HG03159 (cell line): Measurements from ENCODE around the gene AAK1.

ENCODE experiments used
- ATAC-seq: cut with Tn5 transposase; IDR thresholded peaks from one replicate; pipeline ENCODE4 v1.9.1; 2021; ENCODE audit warnings: mild to moderate bottlenecking, moderate library complexity; ENCODE audit not compliant: unreplicated experiment

Gene AAK1

DNA sequence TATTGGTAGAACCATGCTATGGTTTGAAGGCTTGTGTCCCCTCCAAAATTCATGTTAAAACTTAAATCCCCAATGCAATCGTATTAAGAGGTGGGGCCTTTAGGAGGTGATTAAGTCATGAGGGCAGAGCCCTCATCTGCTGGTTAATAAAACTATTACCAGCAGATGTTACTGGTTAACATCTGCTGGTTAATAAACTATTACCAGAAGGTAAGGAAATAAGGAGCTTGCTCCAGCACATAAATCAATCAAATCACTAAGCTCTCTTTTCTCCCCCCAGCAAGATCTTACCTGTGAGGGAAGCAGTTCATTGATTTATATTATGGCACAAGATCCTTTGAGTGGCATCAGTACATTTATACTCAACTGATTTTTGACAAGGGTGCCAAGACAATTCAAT is 96.9 kb downstream of the AAK1 start:
- no peak for ATAC-seq

DNA sequence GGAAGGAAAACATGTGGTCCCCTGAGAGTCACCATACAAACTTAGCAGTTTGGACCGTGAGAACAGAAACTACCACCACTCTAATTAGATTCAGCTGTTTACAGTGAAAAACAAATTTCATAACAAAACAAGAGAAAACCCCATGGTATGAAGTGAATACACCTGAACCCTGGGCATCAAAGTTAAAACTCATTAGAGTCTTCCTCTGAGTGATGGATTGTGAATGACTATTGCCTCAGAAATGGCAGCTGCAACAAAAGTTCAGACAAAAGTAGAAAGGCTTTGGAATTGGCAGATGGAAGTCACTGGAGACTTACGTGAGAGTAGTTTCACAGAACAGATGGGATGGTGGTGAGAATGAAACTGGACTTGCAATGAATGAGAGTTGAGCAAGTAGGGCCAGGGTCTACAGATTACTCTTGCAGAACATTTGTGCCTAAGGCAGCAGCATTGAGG is 98.0 kb downstream of the AAK1 start:
- ATAC-seq, result no peak

DNA sequence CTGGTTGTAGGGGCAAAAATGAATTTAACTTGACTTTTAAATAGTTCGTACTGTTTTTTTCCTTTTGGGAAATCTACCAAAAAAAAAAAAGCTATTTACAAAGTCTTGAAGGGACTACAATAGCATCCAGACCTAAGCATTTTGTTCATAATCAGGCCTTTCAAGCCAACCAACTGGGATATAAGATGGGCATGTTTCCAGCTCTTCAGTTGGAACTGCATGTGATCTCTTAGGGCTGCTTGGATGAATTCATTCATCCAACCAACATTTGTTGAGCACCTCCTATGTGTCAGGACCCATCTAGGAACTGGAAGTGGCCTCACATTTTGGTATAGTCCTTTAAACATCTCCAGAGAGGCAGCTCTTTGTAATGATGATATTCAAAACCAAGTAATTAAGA is 98.6 kb downstream of the AAK1 start:
- no peak for ATAC-seq

DNA sequence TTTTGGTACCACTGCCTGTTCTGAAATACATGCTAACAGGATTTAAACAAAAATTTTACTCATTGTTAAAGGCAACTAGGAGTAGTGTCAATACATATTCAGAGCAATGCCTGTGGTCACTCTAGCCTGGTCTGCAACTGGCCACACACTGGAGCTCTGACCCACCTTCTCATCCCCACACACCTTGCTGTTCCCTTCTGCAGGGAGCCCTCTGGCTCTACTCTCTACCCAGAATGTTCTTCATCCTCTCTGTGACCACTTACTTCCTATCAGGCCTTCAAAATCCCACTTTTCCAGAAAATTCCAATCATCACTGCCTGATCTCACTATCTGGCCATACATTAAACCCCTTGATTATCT is 104.0 kb downstream of the AAK1 start:
- no peak for ATAC-seq

DNA sequence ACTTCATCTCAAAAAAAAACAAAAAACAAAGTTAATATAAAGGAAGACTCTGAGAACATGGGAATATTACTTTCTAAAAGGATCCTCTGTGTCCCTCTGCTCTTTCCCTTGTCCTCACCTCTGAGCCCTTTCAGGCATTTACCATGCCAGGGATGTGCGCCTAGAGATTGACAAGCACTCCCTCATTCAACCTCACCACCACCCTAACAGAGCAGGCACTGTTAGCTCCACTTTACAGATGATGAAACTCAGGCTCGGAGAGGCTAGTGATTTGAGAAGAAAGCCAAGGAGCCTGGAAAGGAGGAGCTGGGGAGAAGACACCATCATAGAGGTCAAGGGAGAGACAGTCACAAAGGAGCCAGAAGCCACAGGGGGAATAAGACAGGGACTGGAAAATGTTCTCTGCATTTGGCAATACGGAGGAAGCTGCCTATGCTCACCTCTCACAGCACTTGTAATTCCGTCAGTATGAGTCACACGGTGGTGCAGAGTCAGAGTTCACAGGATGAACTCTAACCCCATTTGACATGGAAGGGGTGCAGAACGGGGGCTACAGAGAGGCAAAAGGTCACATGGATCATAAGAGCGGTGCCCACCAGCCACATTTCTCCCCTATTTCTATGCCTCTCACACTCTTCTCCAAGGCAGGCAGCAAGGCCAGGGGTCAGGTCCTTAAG is 104.5 kb downstream of the AAK1 start:
- no peak for ATAC-seq

DNA sequence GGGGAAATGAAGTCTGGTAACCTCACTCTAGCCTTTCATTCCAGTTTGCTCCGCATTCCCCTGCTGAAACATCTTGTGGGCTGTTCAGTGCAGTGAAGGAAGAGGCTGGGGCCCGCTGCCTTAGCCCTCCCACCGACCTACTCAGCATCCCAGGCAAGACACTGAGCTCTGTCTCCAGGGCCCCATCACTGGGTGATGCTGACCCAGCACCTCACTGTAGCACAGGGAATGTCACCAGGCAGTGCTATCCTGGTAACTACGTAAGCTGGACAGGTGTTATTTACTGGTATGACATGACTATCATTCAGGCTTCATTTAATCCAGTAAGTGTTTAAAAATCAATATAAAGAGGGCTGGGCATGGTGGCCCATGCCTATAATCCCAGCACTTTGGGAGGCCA is 105.3 kb downstream of the AAK1 start:
- no peak for ATAC-seq

DNA sequence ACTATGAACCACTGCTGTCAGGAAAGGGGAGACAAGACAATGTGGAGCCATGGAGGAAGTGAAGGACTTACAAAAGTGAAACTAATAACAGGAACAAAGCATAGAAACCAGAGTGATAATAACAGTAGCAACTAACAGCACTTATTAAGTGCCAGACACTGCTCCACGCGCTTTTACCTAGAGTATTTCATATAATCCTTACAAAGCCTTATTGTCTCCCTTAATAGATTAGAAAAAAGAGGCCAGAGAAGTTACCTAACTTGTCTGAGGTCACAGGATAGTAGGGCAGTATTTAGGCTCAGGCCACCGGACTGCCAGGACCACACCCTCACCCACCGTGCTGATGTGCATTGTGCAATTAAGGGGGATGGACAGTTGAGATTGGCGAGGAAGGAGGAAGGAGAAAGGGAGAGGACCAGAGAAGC is 107.7 kb downstream of the AAK1 start:
- ATAC-seq, result peak; percentile 70

DNA sequence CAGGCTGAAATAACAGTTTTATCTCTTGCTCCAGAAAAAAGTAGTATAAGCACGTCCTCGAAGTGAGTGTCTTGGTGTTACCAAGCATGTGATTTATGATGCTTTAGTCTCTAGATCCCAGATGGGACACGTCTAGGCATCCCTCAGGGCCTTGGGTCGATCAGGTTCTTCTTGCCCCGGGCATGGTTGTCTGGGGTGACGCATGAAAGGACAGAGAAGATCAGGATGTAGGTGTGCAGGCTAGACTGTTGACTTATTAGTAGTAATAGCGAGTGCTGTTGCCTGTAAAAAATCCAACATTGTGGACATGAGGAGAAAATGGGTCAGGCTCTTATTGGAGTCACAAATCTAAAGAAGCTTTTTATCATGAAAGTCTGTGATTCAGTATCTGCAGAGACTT is 112.4 kb downstream of the AAK1 start:
- ATAC-seq, result no peak

DNA sequence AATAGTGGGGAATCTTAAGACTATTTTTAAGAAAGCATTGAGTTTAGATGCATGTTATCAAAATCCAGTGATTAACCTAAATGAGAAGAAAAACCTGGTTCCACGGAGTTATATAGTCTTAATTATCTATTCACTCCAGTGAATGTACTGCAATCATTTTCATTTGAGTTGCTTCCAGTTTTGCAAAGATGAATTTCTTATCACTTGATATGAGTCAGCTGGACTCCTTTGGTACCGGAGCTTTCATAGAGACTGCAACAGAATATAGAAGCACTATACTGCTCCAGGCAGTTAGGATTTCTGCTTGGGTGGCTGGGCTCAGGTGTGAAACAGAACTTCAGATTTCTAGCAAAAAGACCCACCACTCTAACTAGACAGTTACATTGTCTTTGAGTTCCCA is 114.1 kb downstream of the AAK1 start:
- ATAC-seq, result no peak

DNA sequence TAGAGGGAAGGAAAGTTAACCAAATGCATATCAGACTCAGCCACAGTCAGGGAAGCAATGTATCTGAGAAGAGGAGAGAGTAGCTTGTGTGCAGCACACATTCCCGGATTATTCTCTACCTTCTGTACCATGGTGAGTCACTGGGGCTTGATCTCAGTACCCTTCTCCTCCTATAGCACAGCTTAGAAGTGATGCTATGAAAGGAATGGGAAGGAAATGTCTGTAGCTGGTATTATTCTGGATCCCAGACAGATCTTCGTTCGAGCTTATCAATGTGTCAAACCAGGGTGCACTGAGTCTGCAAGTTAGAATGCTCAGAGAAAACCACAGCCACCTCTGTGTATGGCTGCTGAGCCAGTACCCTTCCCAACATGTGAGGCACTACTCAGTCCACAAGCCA is 118.3 kb downstream of the AAK1 start:
- no peak for ATAC-seq

DNA sequence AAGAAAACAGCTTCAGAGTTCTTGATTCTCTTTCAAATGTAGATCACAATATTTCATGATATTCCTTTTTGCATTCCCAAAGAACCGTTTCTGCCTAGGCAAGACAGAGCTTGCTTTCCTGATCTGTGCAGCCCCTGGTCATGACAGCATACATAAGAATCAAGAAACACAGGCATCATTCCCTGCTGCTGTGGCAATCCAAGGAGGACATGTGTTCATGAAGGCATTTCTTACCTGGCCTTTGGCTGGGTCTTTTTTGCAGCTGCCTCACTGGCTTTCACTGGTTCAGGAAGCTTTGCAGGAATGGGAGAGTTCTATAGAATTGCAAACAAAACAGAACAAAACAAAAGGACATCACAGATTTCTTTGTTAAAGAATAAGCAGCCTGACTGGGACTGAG is 118.7 kb downstream of the AAK1 start:
- ATAC-seq, result no peak

DNA sequence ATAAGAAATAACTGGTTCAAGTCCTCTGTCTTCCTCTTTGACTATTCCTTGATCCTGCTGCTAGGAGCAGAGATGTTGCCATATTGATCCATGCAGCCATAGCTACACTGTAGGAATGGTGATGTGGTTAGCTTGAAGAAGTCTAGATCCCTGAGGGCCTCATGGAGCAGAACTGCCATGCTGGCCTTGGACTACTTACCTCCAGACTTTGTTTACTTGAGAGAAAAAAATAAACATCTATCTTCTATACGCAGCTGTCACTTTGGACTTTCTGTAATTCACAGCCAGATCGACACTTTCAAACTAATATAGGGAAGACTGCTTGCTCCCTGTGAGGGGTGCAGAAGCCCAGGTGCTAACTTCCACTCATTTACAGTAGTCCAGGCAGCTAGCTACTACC is 121.8 kb downstream of the AAK1 start:
- ATAC-seq, result no peak

DNA sequence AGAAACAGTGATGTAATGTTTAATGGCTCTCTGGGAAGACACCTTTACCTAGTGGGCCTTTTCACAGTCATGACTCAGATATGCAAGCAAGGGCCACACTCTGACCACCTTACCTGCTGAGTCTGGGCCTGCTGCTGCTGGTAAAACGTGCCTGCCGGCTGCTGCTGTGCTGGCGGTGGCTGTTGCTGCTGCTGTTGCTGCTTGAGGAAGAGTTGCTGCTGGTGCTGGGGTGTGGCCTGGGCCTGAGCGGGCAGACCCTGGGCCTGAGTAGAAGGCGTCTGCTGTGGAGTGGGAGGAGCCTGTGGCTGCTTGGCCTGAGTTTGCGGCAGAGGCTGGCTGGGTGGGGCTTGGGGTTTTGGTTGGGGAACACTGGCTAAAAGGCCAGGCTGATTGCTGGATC is 124.7 kb downstream of the AAK1 start:
- no peak for ATAC-seq

DNA sequence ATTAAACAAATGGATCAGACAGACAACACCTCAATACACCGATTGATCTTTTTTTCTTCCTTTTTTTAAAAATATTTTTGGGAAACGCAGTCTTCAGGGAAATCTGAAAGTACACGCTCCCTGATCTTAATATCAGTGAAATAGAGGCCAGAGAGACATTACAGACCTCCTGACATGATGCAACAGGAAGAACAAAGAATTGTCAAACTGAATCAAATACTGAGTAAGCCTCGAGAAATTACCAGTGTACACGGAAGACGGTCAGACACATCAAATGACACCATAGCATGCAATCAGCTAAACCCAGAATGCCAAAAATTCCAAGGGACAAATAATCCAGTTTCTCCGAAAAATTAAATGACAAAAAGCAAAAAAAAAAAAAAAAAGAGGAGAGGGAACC is 126.1 kb downstream of the AAK1 start:
- ATAC-seq, result no peak

DNA sequence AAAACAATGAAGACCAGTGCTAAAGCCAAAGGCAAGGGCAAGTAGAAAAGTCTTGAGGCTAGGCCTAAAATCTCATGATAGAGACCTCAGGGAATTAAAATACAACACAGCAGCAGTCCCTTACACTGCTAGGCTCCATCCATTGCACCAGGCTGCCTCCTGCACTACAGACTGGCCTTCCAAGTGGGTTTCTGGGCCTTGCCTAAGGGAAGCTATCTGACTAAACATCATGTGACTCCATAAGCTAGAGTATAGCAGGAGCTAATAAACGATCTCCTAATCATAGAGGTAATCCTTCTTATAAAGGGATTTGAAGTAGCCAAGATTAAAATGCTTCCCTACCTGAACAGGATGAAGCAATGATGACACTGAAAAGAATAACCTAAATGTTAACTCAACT is 128.7 kb downstream of the AAK1 start:
- ATAC-seq, result no peak

DNA sequence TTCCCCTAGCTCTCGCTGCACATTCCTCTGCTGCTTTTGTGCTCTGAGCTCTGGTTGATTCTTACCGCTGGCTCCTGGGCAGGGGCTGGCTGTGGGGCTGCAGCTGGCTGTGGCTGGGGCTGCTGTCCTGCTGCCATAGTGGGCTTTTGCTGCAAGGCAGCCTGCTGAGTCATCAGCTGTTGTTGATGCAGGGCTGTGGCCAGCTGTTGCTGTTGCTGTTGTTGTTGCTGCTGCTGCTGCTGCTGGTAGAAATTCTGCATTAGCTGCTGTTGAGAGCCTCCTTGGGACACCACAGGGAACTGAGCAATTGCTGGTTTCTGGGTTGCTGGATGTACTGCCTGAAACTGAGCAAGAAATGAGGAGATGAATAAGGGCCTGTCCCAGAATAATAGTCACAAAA is 129.1 kb downstream of the AAK1 start:
- ATAC-seq, result no peak

DNA sequence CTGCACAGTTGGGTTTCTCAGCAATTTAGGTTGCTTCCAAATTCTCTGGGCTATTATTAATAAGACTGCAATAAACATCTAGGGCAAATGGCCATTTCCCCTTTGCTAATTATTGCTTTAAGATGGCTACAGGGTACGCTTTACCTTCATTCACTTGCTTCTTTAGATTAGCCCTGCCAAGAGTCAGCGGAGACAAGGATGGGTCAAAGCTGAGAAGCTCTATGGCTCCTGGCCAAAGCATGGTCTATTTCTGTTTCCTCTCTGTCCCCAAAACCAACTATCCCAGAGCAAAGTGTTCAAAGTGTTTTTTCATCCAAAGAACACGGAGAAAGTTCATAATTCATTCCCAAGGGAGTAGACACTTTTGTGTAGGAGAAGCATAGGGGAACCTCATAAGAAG is 131.1 kb downstream of the AAK1 start:
- ATAC-seq, result no peak

DNA sequence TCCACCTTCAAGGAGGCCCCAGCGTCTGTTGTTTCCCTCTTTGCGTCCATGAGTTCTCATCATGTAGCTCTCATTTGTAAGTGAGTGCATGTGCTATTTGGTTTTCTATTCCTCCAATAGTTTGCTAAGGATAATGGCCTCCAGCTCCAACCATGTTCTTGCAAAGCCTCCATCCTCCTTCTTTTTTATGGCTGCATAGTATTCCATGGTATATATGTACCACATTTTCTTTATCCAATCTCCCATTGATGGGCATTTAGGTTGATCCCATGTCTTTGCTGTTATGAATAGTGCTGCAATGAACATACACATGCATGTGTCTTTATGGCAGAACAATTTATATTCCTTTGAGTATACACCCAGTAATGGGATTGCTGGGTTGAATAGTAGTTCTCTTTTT is 133.3 kb downstream of the AAK1 start:
- no peak for ATAC-seq

DNA sequence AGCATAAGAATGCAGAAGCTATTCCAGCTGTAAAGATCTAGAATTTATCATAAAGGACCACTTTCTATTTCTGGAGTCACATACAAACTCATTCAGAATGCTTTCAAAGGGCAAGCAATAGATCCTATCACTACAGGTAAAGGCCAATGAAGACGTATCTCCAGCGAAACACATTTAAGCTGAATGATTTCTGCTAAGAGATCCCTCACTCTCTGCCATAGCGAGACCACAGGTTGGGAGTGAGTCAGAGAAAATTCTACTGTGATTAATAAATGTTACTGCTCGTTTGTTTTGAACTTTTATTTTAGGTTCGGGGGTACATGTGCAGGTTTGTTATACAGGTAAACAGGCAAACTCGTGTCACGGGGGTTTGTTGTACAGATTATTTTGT is 133.8 kb downstream of the AAK1 start:
- no peak for ATAC-seq

DNA sequence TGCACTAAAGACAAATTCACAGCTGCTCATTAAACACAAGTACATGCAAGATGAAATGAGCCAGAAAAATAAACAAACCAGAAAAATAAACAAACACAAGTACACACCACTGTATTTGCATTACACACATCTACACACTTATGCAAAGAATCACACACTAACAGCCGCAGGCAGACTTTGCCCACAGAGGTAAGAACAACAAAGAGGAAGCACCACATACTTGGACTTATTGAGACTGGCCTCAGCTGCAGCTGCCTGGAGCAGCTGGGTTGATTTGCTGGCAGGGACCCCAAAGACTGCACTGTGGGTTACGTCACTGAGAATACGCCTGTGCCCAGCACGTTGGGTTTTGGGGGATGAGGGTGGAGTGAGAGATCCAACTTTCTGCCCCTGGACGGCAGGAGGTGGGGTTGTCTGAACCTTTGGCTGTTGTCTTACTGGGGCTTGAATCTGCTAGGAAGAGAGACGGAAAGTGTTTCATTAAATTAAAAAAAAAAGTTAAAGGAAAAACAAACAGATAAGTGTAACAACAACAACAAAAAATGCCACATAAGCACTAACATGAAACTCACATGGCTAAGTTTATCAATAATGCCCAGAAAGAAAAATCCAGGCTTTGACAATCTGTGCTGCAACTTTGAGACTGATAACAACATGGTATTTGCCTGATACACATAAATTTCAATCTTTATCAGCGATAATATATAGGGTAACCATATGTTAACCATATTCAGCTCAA is 134.4 kb downstream of the AAK1 start:
- ATAC-seq, result no peak

DNA sequence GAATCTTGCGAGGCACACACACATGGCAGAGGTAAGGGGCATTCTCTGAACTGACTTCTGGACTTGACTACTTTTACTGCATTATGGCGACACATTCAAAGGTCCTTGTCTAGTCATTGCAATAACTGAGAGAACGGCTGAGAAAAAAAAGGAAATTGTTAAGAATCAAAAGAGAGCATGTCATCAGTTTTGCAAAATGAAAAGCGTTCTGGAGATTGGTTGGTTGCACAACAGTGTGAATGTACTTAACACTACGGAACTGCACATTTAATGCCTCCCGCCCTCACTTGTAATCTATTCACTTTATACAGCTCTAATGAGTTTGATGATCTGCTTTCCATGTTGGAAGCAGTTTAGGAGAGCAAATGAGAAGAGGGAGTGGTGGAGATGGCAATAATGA is 137.8 kb downstream of the AAK1 start:
- no peak for ATAC-seq

DNA sequence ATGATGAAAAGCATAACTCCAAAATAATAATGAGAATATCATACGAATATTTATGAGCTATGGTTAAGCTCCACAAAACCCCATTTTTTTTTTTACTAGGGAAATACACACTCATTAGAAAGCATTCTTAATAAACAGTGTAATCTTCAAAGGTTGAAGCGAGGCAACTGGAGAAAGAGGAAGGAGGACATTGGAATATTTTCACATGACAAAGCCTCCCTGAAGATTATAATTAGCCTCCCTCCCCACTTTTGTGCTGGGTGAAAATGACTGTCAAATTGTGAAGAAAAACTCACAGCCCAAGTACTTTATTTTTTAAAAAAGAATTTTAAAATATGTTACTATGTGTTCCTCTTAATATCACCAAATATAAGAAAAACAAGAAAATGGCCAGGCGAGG is 142.2 kb downstream of the AAK1 start:
- no peak for ATAC-seq

DNA sequence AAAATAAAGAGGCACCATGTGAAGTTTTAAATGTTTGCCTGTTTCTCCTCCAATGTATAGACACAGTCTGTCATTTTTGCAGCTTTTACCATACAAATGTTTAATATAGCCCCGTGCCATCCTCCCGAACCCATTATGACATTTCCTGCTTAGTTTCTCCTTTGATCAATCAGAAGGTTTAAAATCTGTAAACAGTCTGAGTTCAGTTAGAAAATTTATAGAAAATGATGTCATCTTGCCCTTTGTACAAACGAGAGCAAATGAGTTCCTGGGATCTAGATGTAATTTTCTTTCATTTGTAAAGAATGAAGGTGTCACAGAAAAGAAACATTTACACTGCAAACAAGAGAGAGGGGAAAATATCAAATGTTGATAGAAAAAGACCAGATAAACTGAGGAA is 143.6 kb downstream of the AAK1 start:
- no peak for ATAC-seq
